NCI-H446 treated with DMSO at 0.1 percent for 48 hours (cell line): ENCODE results near the gene UVSSA.

Experiments
- DNase-seq: peaks from one replicate; lab custom pipeline; 2025; lab: John Stamatoyannopoulos, UW

Gene UVSSA

DNA sequence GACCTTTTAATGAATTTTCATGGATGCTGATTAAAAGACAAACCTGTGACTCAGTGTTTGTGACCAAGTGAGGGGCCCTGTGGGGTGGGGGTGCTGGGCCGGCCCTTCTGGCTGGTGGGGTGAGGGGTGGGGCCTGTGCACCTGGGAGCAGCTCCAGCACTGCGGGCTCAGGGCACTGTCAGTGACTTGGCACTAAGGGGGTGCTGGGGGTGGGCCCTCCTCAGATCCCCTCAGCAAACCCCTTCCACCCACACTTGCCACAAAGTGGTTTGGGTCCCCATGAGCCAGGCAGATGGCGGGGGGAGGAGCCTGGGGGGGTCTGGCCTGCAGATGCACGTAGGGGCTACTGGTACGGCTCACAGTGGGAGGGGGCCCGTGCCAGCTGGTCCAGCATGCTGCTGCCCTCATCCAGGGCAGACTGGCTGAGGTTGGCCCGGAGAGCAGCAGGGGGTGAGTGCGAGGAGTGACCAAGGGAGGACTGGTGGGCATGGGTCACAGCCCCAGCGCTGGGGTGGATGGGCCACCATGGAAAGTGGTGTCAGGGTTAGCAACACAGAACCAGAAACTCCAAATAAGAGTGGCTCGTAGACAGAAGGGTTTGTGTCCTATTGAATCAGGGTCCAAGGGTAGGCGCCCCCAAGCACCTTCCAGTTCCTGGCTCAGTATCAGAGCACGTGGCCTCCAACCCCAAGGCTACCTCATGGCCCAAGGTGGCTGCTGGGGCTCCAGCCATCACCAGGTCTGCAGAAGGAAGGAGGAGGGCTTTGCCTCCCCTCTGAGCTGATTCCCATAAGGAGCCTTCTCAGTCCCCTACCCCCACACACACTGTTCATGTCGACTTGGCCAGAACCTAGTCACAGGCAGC is 49.2 kb downstream of the UVSSA start:
- no peak for DNase-seq

DNA sequence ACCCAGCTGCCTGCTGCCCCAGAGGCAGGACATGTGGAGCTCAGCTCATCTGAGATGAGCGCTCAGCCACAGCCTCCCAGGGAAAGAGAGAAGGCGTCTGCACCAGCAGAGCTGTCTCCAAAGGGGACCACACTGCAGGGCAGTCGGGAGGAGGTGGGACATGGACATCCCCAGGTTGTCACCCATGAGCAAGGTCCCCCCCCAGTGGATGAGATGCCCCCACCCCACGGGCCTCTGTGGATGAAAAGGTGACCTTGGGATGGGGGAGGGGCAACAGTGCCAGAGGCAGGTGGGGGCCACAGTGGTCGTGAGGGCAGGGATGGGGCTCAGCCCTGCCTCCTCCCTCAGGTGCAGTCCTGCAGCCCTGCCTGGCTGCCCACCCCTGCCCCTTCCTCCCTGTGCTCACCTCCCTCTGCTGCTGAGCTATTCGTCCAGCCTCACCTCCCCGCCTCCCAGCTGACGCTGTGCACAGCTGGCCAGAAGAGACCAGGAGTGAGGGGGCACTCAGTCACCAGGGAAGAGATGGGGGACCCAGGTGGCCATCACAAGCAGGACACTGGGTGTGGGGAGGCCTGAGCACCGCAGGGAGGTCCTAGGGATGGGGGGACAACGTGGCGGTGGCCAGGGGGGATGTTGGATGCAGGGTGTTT is 49.9 kb downstream of the UVSSA start:
- no peak for DNase-seq

GRCh38 chr4:1398681-1399507 is 51.9 kb downstream of the UVSSA start:
- no peak for DNase-seq

DNA sequence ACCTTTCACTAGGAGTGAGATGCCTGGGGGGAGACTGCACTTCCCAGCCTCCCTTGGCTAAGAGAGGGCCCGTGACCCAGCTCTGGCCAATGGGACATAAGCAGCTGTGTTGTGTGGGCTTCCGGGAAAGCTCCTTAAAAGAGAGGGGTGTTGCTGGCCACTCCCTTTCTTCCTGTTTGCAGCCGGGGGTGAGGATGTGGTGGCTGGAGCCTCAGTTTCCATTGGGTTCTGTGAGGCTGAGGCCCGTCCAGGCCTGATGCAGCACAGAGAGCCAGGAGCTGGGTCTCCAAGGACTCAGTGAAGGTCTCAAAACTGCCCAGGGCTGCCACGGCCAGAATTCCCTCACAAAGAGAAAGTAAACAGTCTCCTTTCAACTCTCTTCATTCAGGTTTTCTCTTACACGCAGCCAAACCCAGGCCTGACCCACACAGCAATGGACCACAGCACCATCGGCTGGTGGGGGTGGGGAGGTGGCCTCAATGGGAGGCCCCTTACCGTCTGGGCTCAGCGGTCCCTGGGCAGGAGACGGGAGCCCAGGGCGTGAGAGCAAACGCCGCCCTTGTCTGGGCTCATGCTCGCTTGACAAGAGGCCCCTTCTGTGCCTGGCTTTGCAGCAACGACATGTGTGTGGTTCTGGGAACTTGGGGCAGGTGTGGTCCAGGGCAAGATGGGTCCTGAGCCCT is 52.6 kb downstream of the UVSSA start:
- no peak for DNase-seq

GRCh38 chr4:1400191-1400805 is 53.3 kb downstream of the UVSSA start:
- DNase-seq: no peak

GRCh38 chr4:1400831-1401408 is 53.9 kb downstream of the UVSSA start:
- no peak for DNase-seq

DNA sequence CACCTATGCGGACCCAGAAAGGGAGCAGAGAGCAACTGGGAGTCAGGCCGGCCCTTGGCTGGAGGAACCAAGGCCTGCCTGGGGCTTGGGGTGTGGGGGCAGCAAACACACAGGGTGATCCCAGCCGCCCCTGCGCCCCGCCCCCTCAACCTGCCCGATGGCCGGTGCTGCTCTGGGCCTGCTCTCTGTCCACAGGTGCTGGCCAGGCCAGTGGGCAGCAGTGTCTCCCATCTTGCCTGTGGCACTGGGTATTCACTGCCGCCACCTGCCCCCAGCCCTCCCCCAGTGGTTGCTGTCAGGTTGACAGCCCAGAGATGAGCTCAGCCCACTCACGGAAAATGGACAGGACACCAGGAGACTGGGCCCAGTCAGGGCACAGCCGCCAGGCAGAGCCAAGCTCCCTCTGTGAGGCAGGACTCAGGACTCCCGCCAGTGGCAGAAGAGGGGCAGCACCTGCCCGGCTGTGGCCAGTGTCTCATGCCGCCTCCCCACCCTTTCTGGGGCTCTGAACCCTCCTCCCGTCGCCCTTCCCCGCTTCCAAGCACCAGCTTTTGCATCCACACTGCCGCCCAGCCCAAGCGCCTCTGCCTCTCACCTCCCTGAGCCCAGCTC is 54.5 kb downstream of the UVSSA start:
- DNase-seq: no peak

DNA sequence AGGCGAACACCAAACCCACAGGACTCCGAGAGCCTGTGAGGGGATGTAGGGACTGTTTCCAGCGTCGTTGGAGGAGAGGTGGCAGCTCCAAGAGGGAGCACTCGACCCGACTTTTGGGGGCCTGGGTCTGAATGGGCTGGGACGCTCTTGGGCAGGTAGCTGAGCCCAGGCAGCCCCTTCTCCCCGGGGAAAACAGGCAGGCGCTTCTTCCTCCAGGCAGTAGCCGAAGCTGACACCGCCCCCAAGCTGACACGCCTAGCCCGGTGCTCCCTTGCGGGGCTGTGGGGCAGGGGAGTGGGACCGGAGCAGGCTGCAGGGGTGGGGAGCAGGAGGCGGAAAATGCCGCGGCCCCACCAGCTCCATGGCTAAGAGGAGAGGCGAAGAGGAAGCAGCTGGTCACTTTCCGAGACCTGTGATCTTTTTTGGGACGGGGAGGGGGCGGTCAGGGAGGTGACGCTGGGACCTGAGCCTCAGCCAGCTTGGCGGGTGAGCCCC is 55.1 kb downstream of the UVSSA start:
- no peak for DNase-seq

DNA sequence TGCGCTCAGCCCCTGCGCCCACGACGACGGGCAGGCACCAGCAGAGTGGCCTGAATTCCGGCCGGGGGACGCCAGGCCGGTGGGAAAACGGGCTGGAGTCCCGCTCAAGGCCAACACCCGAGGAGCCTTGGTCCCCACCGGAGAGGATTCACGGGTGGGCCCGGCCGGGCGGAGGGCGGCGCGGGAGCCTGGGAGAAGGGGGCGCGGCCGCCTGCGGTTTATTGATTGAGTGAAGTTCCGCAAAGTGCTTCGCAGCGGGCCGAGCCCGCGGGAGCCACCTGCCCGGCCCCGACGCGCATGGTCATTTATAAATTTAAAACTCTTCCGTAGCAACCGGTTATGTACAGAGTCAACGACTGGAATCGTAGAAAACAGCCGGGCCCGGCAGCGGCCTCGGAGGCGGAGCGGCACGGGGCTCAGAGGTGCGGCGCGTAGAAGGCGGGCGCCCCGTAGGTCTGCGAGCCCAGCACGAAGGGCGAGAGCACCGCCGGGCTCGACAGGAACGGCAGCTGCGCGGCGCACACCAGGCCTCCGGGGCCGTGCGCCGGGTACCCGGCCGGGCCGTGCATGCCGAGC is 55.6 kb downstream of the UVSSA start:
- DNase-seq: no peak

DNA sequence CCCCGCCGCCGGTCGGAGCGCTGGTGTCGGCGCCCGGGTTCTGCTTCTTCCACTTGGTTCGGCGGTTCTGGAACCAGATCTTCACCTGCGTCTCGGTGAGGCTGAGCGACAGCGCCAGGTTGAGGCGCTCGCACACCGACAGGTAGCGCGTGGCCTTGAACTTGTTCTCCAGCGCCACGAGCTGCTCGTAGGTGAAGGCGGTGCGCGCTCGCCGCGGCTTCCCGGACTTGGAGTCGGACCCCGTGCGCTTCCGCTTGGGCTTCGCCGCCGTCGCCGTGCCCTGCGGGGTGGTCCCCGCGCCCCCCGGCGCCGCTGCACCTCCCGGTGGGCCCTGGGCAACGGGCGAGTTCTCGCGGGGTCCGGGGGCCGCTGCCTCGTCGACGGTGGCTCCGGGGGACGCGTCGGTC is 56.2 kb downstream of the UVSSA start:
- no peak for DNase-seq

GRCh38 chr4:1403591-1404572 is 56.9 kb downstream of the UVSSA start:
- DNase-seq: no peak

DNA sequence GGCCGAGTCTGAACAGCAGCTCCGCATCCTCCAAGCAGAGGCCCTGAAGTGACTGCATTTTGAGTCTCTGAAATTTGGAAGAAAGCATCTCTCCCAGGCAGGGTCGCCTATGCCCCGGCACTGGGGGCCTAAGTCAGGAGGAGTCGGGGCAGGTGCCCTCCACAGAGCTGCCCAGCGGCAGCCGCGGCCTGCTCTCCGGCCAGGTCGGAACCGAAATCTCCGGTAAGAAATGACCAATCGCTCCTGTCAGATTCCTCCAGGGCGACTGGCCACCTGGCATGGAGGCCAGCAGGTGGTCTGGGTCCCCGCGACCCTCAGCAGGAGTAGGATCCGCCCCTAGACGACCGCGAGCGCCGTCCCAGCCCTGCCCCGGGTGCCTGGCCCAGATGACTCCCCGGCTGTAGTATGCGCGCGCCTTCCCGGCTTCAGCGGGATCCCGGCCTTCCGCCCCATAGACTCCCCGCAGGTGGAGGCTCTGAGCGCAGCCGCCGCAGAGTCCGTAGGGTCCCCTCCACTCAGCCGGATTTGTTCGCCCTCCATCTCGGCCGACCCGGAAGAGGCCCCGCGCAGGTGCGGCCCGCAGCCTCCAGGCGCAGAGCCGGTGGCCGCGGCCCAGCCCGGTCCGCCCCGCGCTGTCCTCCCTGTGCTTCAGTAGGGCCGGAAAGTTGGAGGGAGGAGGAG is 57.7 kb downstream of the UVSSA start:
- DNase-seq: no peak

DNA sequence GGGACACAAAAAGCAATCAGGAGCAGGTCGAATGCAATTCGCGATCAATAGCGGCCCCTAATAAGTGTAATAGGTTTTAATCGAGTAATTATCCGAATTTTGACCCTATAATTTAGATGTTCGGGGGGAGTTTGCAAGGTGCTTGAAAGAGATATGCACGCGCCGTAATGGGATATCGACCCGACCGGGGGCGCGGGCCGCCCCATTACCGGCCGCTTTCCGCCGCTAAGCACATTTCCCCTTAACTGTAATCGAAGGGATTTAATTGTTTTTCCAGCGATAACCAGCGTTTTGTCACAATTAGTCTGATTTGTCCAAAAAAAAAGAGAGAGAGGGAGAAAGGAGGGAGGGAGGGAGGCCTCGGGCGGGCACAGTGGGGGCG is 58.2 kb downstream of the UVSSA start:
- DNase-seq: no peak

- no peak for DNase-seq
Observed at GRCh38 chr4:1405636-1406393, 58.8 kb downstream of the UVSSA start.

GRCh38 chr4:1406394-1406980 is 59.5 kb downstream of the UVSSA start, which contains the start of gene NKX1-1:
NKX1-1 (minus strand) TSS chr4:1406442; CDS start chr4:1406442, 0 bp downstream.
- DNase-seq: no peak

GRCh38 chr4:1406981-1407656 is 60.1 kb downstream of the UVSSA start:
- DNase-seq: no peak
